Measurements from ENCODE around the gene AK3.

Gene AK3

GRCh38 chr9:4742246-4742645 lies 1.2 kb upstream of the AK3 start:
- Histone ChIP-seq H2BK15ac (ENCODE audit: low read length) (no peak overlapping the region), H3K4me2 (ENCODE audit: insufficient read depth, low read length, poor library complexity, severe bottlenecking) (no peak overlapping the region), H3K4me1 (ENCODE audit: control insufficient read depth in 2 of 2, insufficient read depth in 1 of 2, low read depth in 1 of 2, low read length in 2 of 2) (peaks cover 0 to 5% of the 10 kb centered on the region in 2 donors), H3K79me1 (ENCODE audit: low read depth, low read length) (peaks cover 2% of the 10 kb centered on the region), H3K23ac (ENCODE audit: low read depth, low read length, poor library complexity) (no peak overlapping the region), H3K27me3 (ENCODE audit: control insufficient read depth in 3 of 3, insufficient read depth in 3 of 3, low read depth in 1 of 3, low read length in 3 of 3) (no peaks in the 10 kb centered on the region), H3K14ac (ENCODE audit: low read length) (no peak overlapping the region), H3K4ac (ENCODE audit: low read length) (no peak overlapping the region), H3K27ac (replicated peaks; ENCODE audit: low read length) (no peak overlapping the region), H3K36me3 (replicated peaks in 1 of 2; ENCODE audit: control insufficient read depth in 2 of 2, insufficient read depth in 2 of 2, low read length in 2 of 2) (peaks cover 0 to 7% of the 10 kb centered on the region in 2 donors), H2BK12ac (ENCODE audit: low read length) (no peak overlapping the region), H2AFZ (ENCODE audit: low read length) (peak overlapping the region; percentile 99), H2BK120ac (ENCODE audit: low read depth, low read length) (no peak overlapping the region), H4K91ac (ENCODE audit: low read depth, low read length, poor library complexity) (no peak overlapping the region), H2BK5ac (ENCODE audit: low read length) (no peak overlapping the region), H3K18ac (ENCODE audit: low read length) (no peak overlapping the region), H4K8ac (ENCODE audit: low read depth, low read length) (no peak overlapping the region), H3K4me3 (ENCODE audit: low read length in 2 of 2) (no peak overlapping the region), H3K9ac (ENCODE audit: low read depth, low read length, poor library complexity) (no peak overlapping the region), H2AK5ac (ENCODE audit: low read depth, low read length) (no peak overlapping the region), H3K9me3 (replicated peaks in 1 of 2; ENCODE audit: control insufficient read depth in 2 of 2, insufficient read depth in 1 of 2, low read depth in 1 of 2, low read length in 2 of 2) (peaks cover 0 to 6% of the 10 kb centered on the region in 2 donors)
- WGBS, 2 donors (ENCODE audit: extremely low coverage in 2 of 2, insufficient read length in 2 of 2, insufficient replicate concordance in 1 of 2), result no CpG with 5 or more reads among the region's 3 CpGs
- DNase-seq (ENCODE audit: low spot score), result no peak

DNA sequence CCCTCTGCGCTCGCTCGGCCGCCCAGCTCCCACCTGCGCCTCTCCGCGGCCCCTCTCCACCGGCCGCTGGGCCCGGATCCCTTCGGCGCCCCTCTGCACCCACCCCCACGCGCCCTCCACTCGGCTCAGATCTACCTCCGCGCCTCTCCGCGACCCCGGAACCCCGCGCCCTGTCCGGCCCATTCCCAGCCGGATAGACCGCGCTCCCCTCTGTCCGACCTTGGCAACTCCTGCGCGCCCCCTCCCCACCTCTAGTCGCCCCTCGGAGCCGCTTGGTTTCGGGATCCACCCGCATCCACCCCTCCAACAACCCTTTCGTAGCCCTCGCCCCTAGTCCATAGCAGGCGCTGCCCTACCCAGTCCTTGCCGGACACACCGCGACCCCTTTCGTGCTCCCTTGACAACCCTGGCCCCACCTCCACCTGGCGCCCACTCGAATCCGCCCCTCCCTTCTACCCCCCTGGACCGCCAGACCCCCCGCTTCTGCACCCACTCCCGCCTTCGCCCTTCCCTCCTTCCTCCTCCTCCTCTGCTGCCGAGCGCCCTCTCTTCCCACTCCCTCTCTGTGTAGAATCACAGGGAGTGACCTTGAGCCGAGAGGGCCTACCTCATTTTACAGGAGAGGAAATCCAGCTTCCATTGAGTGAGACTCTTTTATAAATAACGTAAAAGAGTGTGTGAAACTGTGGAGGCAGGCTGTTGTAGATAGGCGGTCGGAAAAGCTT lies 525 bp upstream of the AK3 start:
- no peak overlapping the region for H3K27ac ChIP-seq (replicated peaks; ENCODE audit: low read length)

DNA sequence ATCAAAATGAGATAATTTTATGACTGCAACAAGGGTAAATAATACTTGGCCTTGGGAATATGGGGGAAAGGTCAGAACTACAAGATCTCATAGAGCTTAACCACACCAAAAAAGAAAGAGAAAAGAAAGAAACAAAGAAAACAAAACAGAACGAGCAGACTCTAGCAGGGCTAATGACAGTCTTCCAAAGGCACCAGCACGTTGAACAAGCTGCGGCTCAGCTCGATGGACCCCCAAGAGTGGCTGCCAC lies 689 bp downstream of the AK3 start:
- Histone ChIP-seq H3K23ac (ENCODE audit: low read depth, low read length, poor library complexity) (peak overlapping the region; percentile 96), H3K9ac (ENCODE audit: low read depth, low read length, poor library complexity) (peak overlapping the region; percentile 88), H3K79me1 (ENCODE audit: low read depth, low read length) (peaks cover 2% of the 10 kb centered on the region), H2BK12ac (ENCODE audit: low read length) (no peak overlapping the region), H4K91ac (ENCODE audit: low read depth, low read length, poor library complexity) (no peak overlapping the region), H3K4me3 (ENCODE audit: low read length in 2 of 2) (peak overlapping the region; percentile 85 to 97), H3K36me3 (replicated peaks in 1 of 2; ENCODE audit: control insufficient read depth in 2 of 2, insufficient read depth in 2 of 2, low read length in 2 of 2) (peaks cover 0 to 13% of the 10 kb centered on the region in 2 donors), H2BK5ac (ENCODE audit: low read length) (no peak overlapping the region), H2AK5ac (ENCODE audit: low read depth, low read length) (no peak overlapping the region), H3K4me2 (ENCODE audit: insufficient read depth, low read length, poor library complexity, severe bottlenecking) (peak overlapping the region; percentile 95), H2BK120ac (ENCODE audit: low read depth, low read length) (no peak overlapping the region), H3K4ac (ENCODE audit: low read length) (no peak overlapping the region), H3K4me1 (ENCODE audit: control insufficient read depth in 2 of 2, insufficient read depth in 1 of 2, low read depth in 1 of 2, low read length in 2 of 2) (peaks cover 0 to 5% of the 10 kb centered on the region in 2 donors), H3K18ac (ENCODE audit: low read length) (no peak overlapping the region), H3K27ac (replicated peaks; ENCODE audit: low read length) (no peak overlapping the region), H4K8ac (ENCODE audit: low read depth, low read length) (no peak overlapping the region), H2AFZ (ENCODE audit: low read length) (peak overlapping the region; percentile 99), H3K14ac (ENCODE audit: low read length) (peak overlapping the region; percentile 98), H2BK15ac (ENCODE audit: low read length) (no peak overlapping the region), H3K27me3 (ENCODE audit: control insufficient read depth in 3 of 3, insufficient read depth in 3 of 3, low read depth in 1 of 3, low read length in 3 of 3) (no peaks in the 10 kb centered on the region), H3K9me3 (replicated peaks in 1 of 2; ENCODE audit: control insufficient read depth in 2 of 2, insufficient read depth in 1 of 2, low read depth in 1 of 2, low read length in 2 of 2) (peaks cover 0 to 6% of the 10 kb centered on the region in 2 donors)
- WGBS, 2 donors (ENCODE audit: extremely low coverage in 2 of 2, insufficient read length in 2 of 2, insufficient replicate concordance in 1 of 2), result no CpG with 5 or more reads among the region's 4 CpGs
- DNase-seq (ENCODE audit: low spot score), result no peak

More for the DNA sequence above, 525 bp upstream of the AK3 start:
- Histone ChIP-seq H3K36me3 (replicated peaks in 1 of 2; ENCODE audit: control insufficient read depth in 2 of 2, insufficient read depth in 2 of 2, low read length in 2 of 2) (peaks cover 0 to 11% of the 10 kb centered on the region in 2 donors), H2BK12ac (ENCODE audit: low read length) (peak overlapping the region; percentile 1), H2AK5ac (ENCODE audit: low read depth, low read length) (peak overlapping the region; percentile 56), H3K4me1 (ENCODE audit: control insufficient read depth in 2 of 2, insufficient read depth in 1 of 2, low read depth in 1 of 2, low read length in 2 of 2) (peaks cover 0 to 5% of the 10 kb centered on the region in 2 donors), H3K27me3 (ENCODE audit: control insufficient read depth in 3 of 3, insufficient read depth in 3 of 3, low read depth in 1 of 3, low read length in 3 of 3) (no peaks in the 10 kb centered on the region), H3K23ac (ENCODE audit: low read depth, low read length, poor library complexity) (peak overlapping the region; percentile 96), H3K4me3 (ENCODE audit: low read length in 2 of 2) (peak overlapping the region; percentile 85 to 97), H3K14ac (ENCODE audit: low read length) (peak overlapping the region; percentile 94), H4K8ac (ENCODE audit: low read depth, low read length) (peak overlapping the region; percentile 43), H3K4me2 (ENCODE audit: insufficient read depth, low read length, poor library complexity, severe bottlenecking) (peak overlapping the region; percentile 95), H3K4ac (ENCODE audit: low read length) (no peak overlapping the region), H2BK5ac (ENCODE audit: low read length) (peak overlapping the region; percentile 66), H4K91ac (ENCODE audit: low read depth, low read length, poor library complexity) (no peak overlapping the region), H2BK15ac (ENCODE audit: low read length) (no peak overlapping the region), H3K9ac (ENCODE audit: low read depth, low read length, poor library complexity) (peak overlapping the region; percentile 88), H3K79me1 (ENCODE audit: low read depth, low read length) (peaks cover 2% of the 10 kb centered on the region), H3K9me3 (replicated peaks in 1 of 2; ENCODE audit: control insufficient read depth in 2 of 2, insufficient read depth in 1 of 2, low read depth in 1 of 2, low read length in 2 of 2) (peaks cover 0 to 6% of the 10 kb centered on the region in 2 donors), H2BK120ac (ENCODE audit: low read depth, low read length) (no peak overlapping the region), H2AFZ (ENCODE audit: low read length) (peak overlapping the region; percentile 99), H3K18ac (ENCODE audit: low read length) (peak overlapping the region; percentile 96)
- no CpG with 5 or more reads among the region's 54 CpGs for WGBS, 2 donors (ENCODE audit: extremely low coverage in 2 of 2, insufficient read length in 2 of 2, insufficient replicate concordance in 1 of 2)
- DNase-seq (ENCODE audit: low spot score), result peak; percentile 6

GRCh38 chr9:4739587-4740387 lies 1.2 kb downstream of the AK3 start:
- Histone ChIP-seq H3K27me3 (ENCODE audit: control insufficient read depth in 3 of 3, insufficient read depth in 3 of 3, low read depth in 1 of 3, low read length in 3 of 3) (no peaks in the 10 kb centered on the region), H3K36me3 (replicated peaks in 1 of 2; ENCODE audit: control insufficient read depth in 2 of 2, insufficient read depth in 2 of 2, low read length in 2 of 2) (peaks cover 0 to 14% of the 10 kb centered on the region in 2 donors), H3K23ac (ENCODE audit: low read depth, low read length, poor library complexity) (no peak overlapping the region), H4K8ac (ENCODE audit: low read depth, low read length) (no peak overlapping the region), H2BK5ac (ENCODE audit: low read length) (no peak overlapping the region), H3K79me1 (ENCODE audit: low read depth, low read length) (peaks cover 2% of the 10 kb centered on the region), H3K9ac (ENCODE audit: low read depth, low read length, poor library complexity) (no peak overlapping the region), H3K18ac (ENCODE audit: low read length) (no peak overlapping the region), H4K91ac (ENCODE audit: low read depth, low read length, poor library complexity) (no peak overlapping the region), H3K4me1 (ENCODE audit: control insufficient read depth in 2 of 2, insufficient read depth in 1 of 2, low read depth in 1 of 2, low read length in 2 of 2) (peaks cover 0 to 5% of the 10 kb centered on the region in 2 donors), H3K14ac (ENCODE audit: low read length) (no peak overlapping the region), H2AK5ac (ENCODE audit: low read depth, low read length) (no peak overlapping the region), H3K4me2 (ENCODE audit: insufficient read depth, low read length, poor library complexity, severe bottlenecking) (peak overlapping the region; percentile 95), H3K4ac (ENCODE audit: low read length) (no peak overlapping the region), H2BK120ac (ENCODE audit: low read depth, low read length) (no peak overlapping the region), H2BK15ac (ENCODE audit: low read length) (no peak overlapping the region), H3K4me3 (ENCODE audit: low read length in 2 of 2) (peak overlapping the region in 1 of 2 donors; percentile 85), H3K9me3 (replicated peaks in 1 of 2; ENCODE audit: control insufficient read depth in 2 of 2, insufficient read depth in 1 of 2, low read depth in 1 of 2, low read length in 2 of 2) (peaks cover 0 to 6% of the 10 kb centered on the region in 2 donors), H3K27ac (replicated peaks; ENCODE audit: low read length) (no peak overlapping the region), H2AFZ (ENCODE audit: low read length) (peak overlapping the region; percentile 99), H2BK12ac (ENCODE audit: low read length) (no peak overlapping the region)
- no CpG with 5 or more reads among the region's 26 CpGs for WGBS, 2 donors (ENCODE audit: extremely low coverage in 2 of 2, insufficient read length in 2 of 2, insufficient replicate concordance in 1 of 2)
- no peak for DNase-seq (ENCODE audit: low spot score)

Data from neuronal stem cell (in vitro differentiated cells).